ENCODE data around the gene C1D.

Gene C1D, protein sequence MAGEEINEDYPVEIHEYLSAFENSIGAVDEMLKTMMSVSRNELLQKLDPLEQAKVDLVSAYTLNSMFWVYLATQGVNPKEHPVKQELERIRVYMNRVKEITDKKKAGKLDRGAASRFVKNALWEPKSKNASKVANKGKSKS

DNA sequence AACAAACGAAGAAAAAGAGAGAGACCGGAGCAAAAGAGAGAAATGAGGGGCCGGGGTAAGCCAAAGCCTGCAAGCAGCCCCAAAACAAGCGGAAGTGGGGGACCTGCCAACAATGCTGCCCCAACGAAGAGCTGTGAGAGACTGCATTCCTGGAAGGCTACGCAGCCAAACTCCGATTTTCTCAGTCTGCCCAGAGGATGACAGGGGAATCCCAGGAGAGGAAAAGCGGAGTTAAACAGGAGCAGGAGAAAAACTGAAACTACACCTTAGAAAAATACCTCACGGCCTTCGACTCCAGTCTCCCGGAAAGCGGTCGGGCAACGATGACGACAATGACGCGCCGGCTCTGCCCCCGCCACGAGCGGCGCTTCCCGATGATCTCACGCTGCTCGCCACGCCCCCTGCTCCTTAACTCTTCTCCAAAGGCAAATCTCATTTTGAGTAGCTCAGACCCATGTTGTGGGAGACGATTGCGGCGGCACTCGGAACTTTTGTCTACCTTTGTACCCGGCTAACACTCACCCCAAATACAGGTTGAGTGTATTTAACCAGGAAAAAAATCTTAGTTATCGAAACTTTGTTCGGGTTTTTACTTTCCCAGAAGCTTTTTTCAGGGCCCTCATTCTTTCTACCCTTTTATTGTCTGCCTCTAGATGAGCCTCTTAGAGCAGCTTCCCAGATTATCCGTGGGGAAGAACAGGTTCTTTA, at the start of gene C1D:
Gene C1D (minus strand): TSS at position 325 of the 708 bp plus-strand sequence. CDS start 15,694 bp downstream, outside the sequence.
- TF ChIP-seq POLR2A (IDR thresholded peaks at IDR 0.05; ENCODE audit: low read length), result peak; percentile 93
- no peak for TF ChIP-seq GATA1 (IDR thresholded peaks at IDR 0.05; ENCODE audit: low read depth, low read length)
- peak; percentile 96 to 98 for DNase-seq

GRCh38 chr2:68110102-68110501, 47.3 kb upstream of the C1D start:
- TF ChIP-seq GATA1 (IDR thresholded peaks at IDR 0.05; ENCODE audit: low read depth, low read length) (no peak), POLR2A (IDR thresholded peaks at IDR 0.05; ENCODE audit: low read length) (no peak)
- peak; percentile 22 to 35 for DNase-seq

GRCh38 chr2:68108120-68108519, 45.3 kb upstream of the C1D start:
- DNase-seq, result no peak
- TF ChIP-seq POLR2A (IDR thresholded peaks at IDR 0.05; ENCODE audit: low read length) (no peak), GATA1 (IDR thresholded peaks at IDR 0.05; ENCODE audit: low read depth, low read length) (no peak)

- DNase-seq, result no peak
- TF ChIP-seq POLR2A (IDR thresholded peaks at IDR 0.05; ENCODE audit: low read length) (no peak), GATA1 (IDR thresholded peaks at IDR 0.05; ENCODE audit: low read depth, low read length) (no peak)
Observed at GRCh38 chr2:68107475-68107874, 44.7 kb upstream of the C1D start.

DNA sequence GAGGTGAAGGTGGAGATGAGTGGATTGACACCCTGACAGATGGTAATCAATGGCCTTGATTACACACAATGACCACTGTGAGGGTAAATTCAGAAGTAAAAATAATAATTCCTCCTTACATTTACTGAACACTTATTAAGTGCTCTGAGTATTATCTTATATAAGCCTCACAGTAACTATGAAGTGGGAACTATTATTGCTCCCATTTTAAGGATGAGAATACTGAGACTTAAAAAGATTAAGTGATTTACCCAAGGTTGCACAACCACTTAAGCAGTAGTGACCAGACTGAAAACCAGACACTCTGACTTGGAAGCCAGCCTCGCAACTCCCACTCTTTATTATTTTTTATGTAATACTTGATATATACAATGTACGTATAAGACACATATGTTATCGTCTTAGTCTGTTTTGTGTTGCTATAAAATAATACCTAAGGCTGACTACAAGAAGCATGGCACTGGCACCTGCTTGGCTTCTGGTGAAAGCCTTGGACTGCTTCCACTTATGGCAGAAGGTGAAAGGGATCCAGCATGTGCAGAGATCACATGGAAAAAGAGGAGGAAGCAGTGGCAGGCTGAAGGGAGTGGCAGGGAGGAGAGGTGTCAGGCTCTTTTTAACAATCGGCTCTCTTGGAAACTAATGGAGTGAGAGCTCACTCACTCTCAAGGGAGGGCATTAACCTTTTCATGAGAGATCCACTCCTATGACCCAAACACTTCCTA, 41.5 kb upstream of the C1D start:
- no peak for TF ChIP-seq GATA1 (IDR thresholded peaks at IDR 0.05; ENCODE audit: low read depth, low read length)
- no peak for TF ChIP-seq POLR2A (IDR thresholded peaks at IDR 0.05; ENCODE audit: low read length)
- no peak for DNase-seq

GRCh38 chr2:68103709-68104055, 40.9 kb upstream of the C1D start:
- DNase-seq, result no peak
- TF ChIP-seq GATA1 (IDR thresholded peaks at IDR 0.05; ENCODE audit: low read depth, low read length), result no peak
- TF ChIP-seq POLR2A (IDR thresholded peaks at IDR 0.05; ENCODE audit: low read length), result no peak

DNA sequence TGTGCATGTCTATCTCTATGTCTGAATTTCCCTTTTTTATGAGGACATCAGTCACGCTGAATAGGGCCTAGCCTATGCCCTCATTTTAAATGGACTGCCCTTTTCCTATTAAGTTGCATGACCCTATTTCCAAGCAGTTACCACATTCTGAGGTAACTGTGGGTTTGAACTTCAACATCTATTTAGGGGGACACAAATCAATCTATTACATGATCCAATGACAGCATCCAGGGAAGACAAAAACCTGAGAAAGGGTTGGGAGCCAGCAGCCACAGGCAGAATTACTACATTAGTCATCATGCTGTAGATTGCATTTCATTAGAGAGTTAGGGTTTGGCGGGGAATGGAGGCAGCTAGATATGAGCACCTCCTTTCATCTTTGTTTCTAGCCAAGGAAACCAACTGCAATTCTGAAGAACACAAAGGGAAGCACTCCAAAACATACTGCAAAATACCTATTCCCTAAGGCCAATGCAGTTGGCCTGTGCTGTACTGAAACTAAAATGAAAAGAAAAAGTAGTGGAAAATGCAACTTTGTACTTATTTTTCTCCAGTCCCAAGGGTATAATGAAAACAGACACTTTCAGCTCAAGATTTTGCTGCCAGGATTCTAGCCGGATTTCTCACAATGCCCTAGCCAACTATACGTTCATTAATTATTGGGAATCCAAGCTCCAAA, 40.4 kb upstream of the C1D start:
- TF ChIP-seq GATA1 (IDR thresholded peaks at IDR 0.05; ENCODE audit: low read depth, low read length) (no peak), POLR2A (IDR thresholded peaks at IDR 0.05; ENCODE audit: low read length) (no peak)
- DNase-seq, result no peak

DNA sequence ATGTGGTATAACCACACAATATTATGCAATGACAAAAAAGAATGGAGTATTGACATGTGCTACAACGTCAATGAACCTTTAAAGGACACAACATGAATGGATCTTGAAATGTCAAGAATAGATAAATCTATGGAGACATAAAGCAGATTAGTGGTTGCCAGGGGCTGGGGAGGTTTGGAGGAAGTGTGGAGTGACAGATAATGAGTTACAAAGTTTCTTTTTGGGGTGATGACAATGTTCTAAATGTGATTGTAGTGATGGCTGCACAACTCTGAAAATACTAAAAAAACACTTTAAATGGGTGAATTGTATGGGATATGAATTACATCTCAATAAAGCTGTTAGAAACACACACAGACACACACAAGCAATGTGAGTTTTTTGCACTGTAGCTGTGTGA, 37.4 kb upstream of the C1D start:
- TF ChIP-seq GATA1 (IDR thresholded peaks at IDR 0.05; ENCODE audit: low read depth, low read length) (no peak), POLR2A (IDR thresholded peaks at IDR 0.05; ENCODE audit: low read length) (no peak)
- peak; percentile 10 to 62 for DNase-seq

- TF ChIP-seq GATA1 (IDR thresholded peaks at IDR 0.05; ENCODE audit: low read depth, low read length) (no peak), POLR2A (IDR thresholded peaks at IDR 0.05; ENCODE audit: low read length) (no peak)
- no peak for DNase-seq
Observed at GRCh38 chr2:68099260-68099659, 36.5 kb upstream of the C1D start.

GRCh38 chr2:68098291-68098797, 35.5 kb upstream of the C1D start:
- no peak for TF ChIP-seq GATA1 (IDR thresholded peaks at IDR 0.05; ENCODE audit: low read depth, low read length)
- TF ChIP-seq POLR2A (IDR thresholded peaks at IDR 0.05; ENCODE audit: low read length), result no peak
- no peak for DNase-seq

DNA sequence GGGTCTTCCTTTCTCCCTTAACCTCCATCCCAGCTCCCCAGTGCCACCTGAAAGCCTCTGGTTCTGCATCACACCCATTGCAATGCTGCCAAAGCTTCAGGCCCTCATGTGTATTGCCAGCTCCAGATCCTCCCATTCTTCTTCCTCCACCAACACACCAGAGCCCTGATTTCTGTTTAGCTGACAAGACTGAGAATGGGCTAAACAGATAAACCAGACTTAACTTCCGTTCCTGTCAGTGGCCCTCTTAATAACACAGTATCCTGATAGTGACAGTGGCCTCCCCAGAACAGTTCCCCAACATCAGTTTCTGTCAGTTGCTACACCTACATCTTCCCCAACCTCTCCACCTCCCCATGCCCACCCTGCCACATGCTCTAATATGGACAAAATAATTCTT, 31.3 kb upstream of the C1D start:
- TF ChIP-seq GATA1 (IDR thresholded peaks at IDR 0.05; ENCODE audit: low read depth, low read length), result no peak
- no peak for TF ChIP-seq POLR2A (IDR thresholded peaks at IDR 0.05; ENCODE audit: low read length)
- DNase-seq, result no peak

- TF ChIP-seq POLR2A (IDR thresholded peaks at IDR 0.05; ENCODE audit: low read length), result no peak
- TF ChIP-seq GATA1 (IDR thresholded peaks at IDR 0.05; ENCODE audit: low read depth, low read length), result no peak
- no peak for DNase-seq
Observed at GRCh38 chr2:68093634-68094033, 30.8 kb upstream of the C1D start.

GRCh38 chr2:68091439-68092034, 28.7 kb upstream of the C1D start:
- no peak for DNase-seq
- TF ChIP-seq POLR2A (IDR thresholded peaks at IDR 0.05; ENCODE audit: low read length) (no peak), GATA1 (IDR thresholded peaks at IDR 0.05; ENCODE audit: low read depth, low read length) (no peak)

DNA sequence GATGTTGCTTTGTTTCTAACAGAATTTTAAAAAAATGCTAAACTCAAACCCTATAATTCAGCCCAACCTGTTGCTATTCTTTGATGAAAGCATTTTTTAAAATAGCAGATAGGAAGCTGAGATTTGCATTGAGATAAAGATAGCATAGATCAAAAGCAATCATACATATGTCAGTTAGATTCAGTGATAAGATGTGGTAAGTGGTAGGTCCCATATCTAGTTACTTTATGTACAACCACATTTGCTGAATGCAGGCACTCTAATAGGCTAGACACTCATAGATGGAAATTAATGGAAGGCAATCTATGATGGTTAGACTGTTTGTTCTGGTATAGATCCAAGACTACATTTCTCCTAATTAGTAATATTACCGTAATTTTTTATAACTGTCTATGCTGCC, 27.2 kb upstream of the C1D start:
- DNase-seq, result no peak

More for the DNA sequence above, 27.2 kb upstream of the C1D start:
- TF ChIP-seq GATA1 (IDR thresholded peaks at IDR 0.05; ENCODE audit: low read depth, low read length), result no peak
- TF ChIP-seq POLR2A (IDR thresholded peaks at IDR 0.05; ENCODE audit: low read length), result no peak
